NCI-H2171 treated with DMSO at 0.1 percent for 48 hours (cell line): ENCODE data around the gene ITCH.
"Not testable (repeated sequence)": the region's sequence is repeated elsewhere in the genome, so short reads cannot be mapped to it uniquely, and the experiment has no call there.

Experiments used
- DNase-seq: peaks from one replicate; lab custom pipeline; 2025; lab: John Stamatoyannopoulos, UW

The ITCH gene

GRCh38 chr20:34414525-34414924 is 51.5 kb downstream of the ITCH start:
- not testable (repeated sequence) for DNase-seq

GRCh38 chr20:34415079-34415478 is 52.0 kb downstream of the ITCH start:
- no peak for DNase-seq

- peak; percentile 38 for DNase-seq
These were observed 57.1 kb downstream of the ITCH start for GRCh38 chr20:34420146-34420545.

- no peak for DNase-seq
These were observed 57.9 kb downstream of the ITCH start for GRCh38 chr20:34420975-34421374.

GRCh38 chr20:34421766-34422466 is 58.8 kb downstream of the ITCH start:
- DNase-seq = no peak

GRCh38 chr20:34425032-34425690 is 62.1 kb downstream of the ITCH start:
- DNase-seq = not testable (repeated sequence)

GRCh38 chr20:34426026-34426425 is 63.0 kb downstream of the ITCH start:
- no peak for DNase-seq

- no peak for DNase-seq
These were observed 64.3 kb downstream of the ITCH start for GRCh38 chr20:34427331-34427730.

GRCh38 chr20:34427784-34428183 is 64.7 kb downstream of the ITCH start:
- no peak for DNase-seq

- DNase-seq = no peak
These were observed 68.1 kb downstream of the ITCH start for GRCh38 chr20:34431168-34431567.

GRCh38 chr20:34432663-34433062 is 69.6 kb downstream of the ITCH start:
- not testable (repeated sequence) for DNase-seq

- no peak for DNase-seq
These were observed 70.3 kb downstream of the ITCH start for GRCh38 chr20:34433391-34433790.

GRCh38 chr20:34435589-34435988 is 72.5 kb downstream of the ITCH start:
- no peak for DNase-seq

GRCh38 chr20:34437330-34437986 is 74.4 kb downstream of the ITCH start:
- DNase-seq = no peak

- no peak for DNase-seq
These were observed 76.1 kb downstream of the ITCH start for GRCh38 chr20:34439168-34439567.

- DNase-seq = not testable (repeated sequence)
These were observed 78.3 kb downstream of the ITCH start for GRCh38 chr20:34441423-34441822.

GRCh38 chr20:34443546-34443945 is 80.5 kb downstream of the ITCH start:
- DNase-seq = no peak

GRCh38 chr20:34445177-34446065 is 82.3 kb downstream of the ITCH start:
- no peak for DNase-seq

- DNase-seq = no peak
These were observed 85.4 kb downstream of the ITCH start for GRCh38 chr20:34448517-34448916.

- DNase-seq = no peak
These were observed 86.9 kb downstream of the ITCH start for GRCh38 chr20:34449674-34450592.
